Keratinocyte (primary cell): ENCODE results near the gene VPS35L. TPM values are rescaled to one million over a fixed set of nuclear protein-coding genes. Genes with fewer than 3 reads are reported as not detected.

Experiments
- DNase-seq: peaks from one replicate; pipeline ENCODE4 v3.0.0-alpha.2; 2011; ENCODE audit warnings: low read depth, missing footprints, low spot score
- FAIRE-seq: peaks from 2 replicates; lab custom pipeline; 2011; peaks lifted over from hg19 to GRCh38; lab: Jason Lieb, UNC
- H2AFZ ChIP-seq: 2 replicates; pipeline ENCODE4 v1.6.0; 2012; ENCODE audit warnings: low read length, control low read depth, inconsistent platforms; ENCODE audit not compliant: control insufficient read depth
- H3K27ac ChIP-seq: 2 replicates; pipeline ENCODE4 v1.5.1; 2011; ENCODE audit warnings: low read length; ENCODE audit not compliant: control insufficient read depth, insufficient read depth
- H3K27me3 ChIP-seq: 3 replicates; pipeline ENCODE4 v1.6.0; 2011; ENCODE audit warnings: low read length; ENCODE audit not compliant: control insufficient read depth, insufficient read depth; ENCODE audit errors: extremely low read depth
- H3K36me3 ChIP-seq, 2 experiments: 2 replicates in 1 of 2; 3 replicates in 1 of 2; pipeline ENCODE4 v1.5.1; 2011; ENCODE audit warnings: low read length in 2 of 2, mild to moderate bottlenecking in 1 of 2; ENCODE audit not compliant: control insufficient read depth in 2 of 2, insufficient read depth in 2 of 2; ENCODE audit errors: extremely low read depth in 1 of 2
- H3K4me1 ChIP-seq: 3 replicates; pipeline ENCODE4 v1.5.1; 2011; ENCODE audit warnings: low read length; ENCODE audit not compliant: control insufficient read depth, insufficient read depth; ENCODE audit errors: extremely low read depth
- H3K4me2 ChIP-seq: 3 replicates; pipeline ENCODE4 v1.6.0; 2011; ENCODE audit warnings: low read depth, low read length; ENCODE audit not compliant: control insufficient read depth, insufficient read depth; ENCODE audit errors: extremely low read depth
- H3K4me3 ChIP-seq, 3 experiments: fragments of 200-600 bp in 1 of 3; sonication (generic) in 1 of 3; 2 replicates in 2 of 3; 3 replicates in 1 of 3; pipeline ENCODE4 v1.5.1; 2011 to 2016; ENCODE audit warnings: low read length in 3 of 3, mild to moderate bottlenecking in 3 of 3, control low read depth in 2 of 3, inconsistent platforms in 1 of 3, low read depth in 1 of 3, mixed read lengths in 1 of 3, mixed run types in 1 of 3, moderate library complexity in 1 of 3; ENCODE audit not compliant: control insufficient read depth in 2 of 3, insufficient read depth in 2 of 3; ENCODE audit errors: extremely low read depth in 1 of 3
- H3K79me2 ChIP-seq: 2 replicates; pipeline ENCODE4 v1.6.0; 2012; ENCODE audit warnings: low read length; ENCODE audit not compliant: control insufficient read depth, insufficient read depth
- H3K9ac ChIP-seq: 3 replicates; pipeline ENCODE4 v1.6.0; 2011; ENCODE audit warnings: low read length; ENCODE audit not compliant: control insufficient read depth, insufficient read depth; ENCODE audit errors: extremely low read depth
- H3K9me1 ChIP-seq: 3 replicates; pipeline ENCODE4 v1.6.0; 2011; ENCODE audit warnings: low read length; ENCODE audit not compliant: control insufficient read depth, insufficient read depth; ENCODE audit errors: extremely low read depth
- H3K9me3 ChIP-seq: 2 replicates; pipeline ENCODE4 v1.5.1; 2012; ENCODE audit warnings: low read depth, low read length; ENCODE audit not compliant: control insufficient read depth
- H4K20me1 ChIP-seq: 3 replicates; pipeline ENCODE4 v1.6.0; 2011; ENCODE audit warnings: low read length; ENCODE audit not compliant: control insufficient read depth, insufficient read depth; ENCODE audit errors: extremely low read depth
- EZH2 ChIP-seq: IDR thresholded peaks from one replicate; pipeline ENCODE4 v1.6.1; 2012; ENCODE audit warnings: inconsistent platforms, mild to moderate bottlenecking, low read length, moderate library complexity
- dilution Hi-C: fragments of 300-500 bp; cut with MboI; formaldehyde crosslinking; loops from one replicate; pipeline ENCODE4 v1.7.0; 2020; ENCODE audit warnings: low sequenced_read_pairs; ENCODE audit not compliant: extremely low pct_ligation_motif_present
- polyA plus RNA-seq, 5 experiments: library from polyadenylated mRNA; depleted of rRNA in 3 of 5; stranded (reverse) in 3 of 5; stranded (forward) in 1 of 5; unstranded in 1 of 5; fragments of >200 nt; gene quantifications; 1 replicate in 1 of 5; 2 replicates in 3 of 5; 3 replicates in 1 of 5; pipeline versions ENCODE4 v1.2.1 to v1.2.3, GENCODE V29; 2011 to 2012; ENCODE audit warnings: missing spikeins in 2 of 5, low read depth in 1 of 5, low replicate concordance in 1 of 5
- TF ChIP-seq, protein P1 (sequence below), 3 experiments: IDR thresholded peaks in 1 of 3; conservative IDR thresholded peaks in 1 of 3; optimal IDR thresholded peaks in 1 of 3; 2 replicates in 2 of 3; 3 replicates in 1 of 3; pipeline versions ENCODE3 to v1.5.1; 2011; ENCODE audit warnings: low read length in 3 of 3, mild to moderate bottlenecking in 3 of 3, moderate library complexity in 2 of 3, control low read depth in 1 of 3, inconsistent platforms in 1 of 3; ENCODE audit not compliant: insufficient read depth in 2 of 3; ENCODE audit errors: extremely low read depth in 1 of 3

Gene VPS35L
- polyA plus RNA-seq, 1 donor (not counting 4 experiments of a cell fraction or from before 2014, with no cell fraction given) = 22.1 TPM

DNA sequence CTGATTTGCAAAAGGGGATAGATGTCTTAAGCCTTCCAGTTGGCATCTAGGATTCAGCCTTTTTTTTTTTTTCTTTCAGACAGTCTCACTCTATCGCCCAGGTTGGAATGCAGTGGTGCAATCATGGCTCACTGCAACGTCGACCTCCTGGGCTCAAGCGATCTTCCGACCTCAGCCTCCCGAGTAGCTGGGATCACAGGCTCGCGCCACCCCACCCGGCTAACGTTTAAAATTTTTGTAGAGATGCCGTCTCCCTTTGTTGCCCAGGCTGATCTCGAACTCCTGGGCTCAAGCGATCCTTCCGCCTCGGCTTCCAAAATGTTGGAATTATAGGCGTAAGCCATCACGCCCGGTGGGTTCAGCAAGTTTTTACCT is 32.3 kb upstream of the VPS35L start:
- Histone ChIP-seq H3K9me1 (no peaks in the 10 kb centered on the region), H3K4me3 (no peak overlapping the region), H3K36me3 (peaks cover 1 to 4% of the 10 kb centered on the region in 2 experiments), H4K20me1 (no peaks in the 10 kb centered on the region), H3K9ac (no peak overlapping the region), H3K9me3 (no peaks in the 10 kb centered on the region), H3K27ac (no peak overlapping the region), H3K4me1 (peaks cover 28% of the 10 kb centered on the region), H2AFZ (no peak overlapping the region), H3K27me3 (no peaks in the 10 kb centered on the region), H3K4me2 (no peak overlapping the region), H3K79me2 (peaks cover 49% of the 10 kb centered on the region)
- dilution Hi-C loops = loop anchor here (25.0 kb wide), 1 partner anchor 111 kb away; the partner anchor contains the start of gene TMC5
- FAIRE-seq = no peak
- no peak for TF ChIP-seq EZH2
- TF ChIP-seq, protein P1, sequence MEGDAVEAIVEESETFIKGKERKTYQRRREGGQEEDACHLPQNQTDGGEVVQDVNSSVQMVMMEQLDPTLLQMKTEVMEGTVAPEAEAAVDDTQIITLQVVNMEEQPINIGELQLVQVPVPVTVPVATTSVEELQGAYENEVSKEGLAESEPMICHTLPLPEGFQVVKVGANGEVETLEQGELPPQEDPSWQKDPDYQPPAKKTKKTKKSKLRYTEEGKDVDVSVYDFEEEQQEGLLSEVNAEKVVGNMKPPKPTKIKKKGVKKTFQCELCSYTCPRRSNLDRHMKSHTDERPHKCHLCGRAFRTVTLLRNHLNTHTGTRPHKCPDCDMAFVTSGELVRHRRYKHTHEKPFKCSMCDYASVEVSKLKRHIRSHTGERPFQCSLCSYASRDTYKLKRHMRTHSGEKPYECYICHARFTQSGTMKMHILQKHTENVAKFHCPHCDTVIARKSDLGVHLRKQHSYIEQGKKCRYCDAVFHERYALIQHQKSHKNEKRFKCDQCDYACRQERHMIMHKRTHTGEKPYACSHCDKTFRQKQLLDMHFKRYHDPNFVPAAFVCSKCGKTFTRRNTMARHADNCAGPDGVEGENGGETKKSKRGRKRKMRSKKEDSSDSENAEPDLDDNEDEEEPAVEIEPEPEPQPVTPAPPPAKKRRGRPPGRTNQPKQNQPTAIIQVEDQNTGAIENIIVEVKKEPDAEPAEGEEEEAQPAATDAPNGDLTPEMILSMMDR (optimal IDR thresholded peaks at IDR 0.05 in 1 of 3, IDR thresholded peaks at IDR 0.05 in 1 of 3, conservative IDR thresholded peaks at IDR 0.05 in 1 of 3; ENCODE audit: extremely low read depth in 1 of 3, insufficient read depth in 2 of 3, low read length in 3 of 3) = no peak
- DNase-seq = no peak

DNA sequence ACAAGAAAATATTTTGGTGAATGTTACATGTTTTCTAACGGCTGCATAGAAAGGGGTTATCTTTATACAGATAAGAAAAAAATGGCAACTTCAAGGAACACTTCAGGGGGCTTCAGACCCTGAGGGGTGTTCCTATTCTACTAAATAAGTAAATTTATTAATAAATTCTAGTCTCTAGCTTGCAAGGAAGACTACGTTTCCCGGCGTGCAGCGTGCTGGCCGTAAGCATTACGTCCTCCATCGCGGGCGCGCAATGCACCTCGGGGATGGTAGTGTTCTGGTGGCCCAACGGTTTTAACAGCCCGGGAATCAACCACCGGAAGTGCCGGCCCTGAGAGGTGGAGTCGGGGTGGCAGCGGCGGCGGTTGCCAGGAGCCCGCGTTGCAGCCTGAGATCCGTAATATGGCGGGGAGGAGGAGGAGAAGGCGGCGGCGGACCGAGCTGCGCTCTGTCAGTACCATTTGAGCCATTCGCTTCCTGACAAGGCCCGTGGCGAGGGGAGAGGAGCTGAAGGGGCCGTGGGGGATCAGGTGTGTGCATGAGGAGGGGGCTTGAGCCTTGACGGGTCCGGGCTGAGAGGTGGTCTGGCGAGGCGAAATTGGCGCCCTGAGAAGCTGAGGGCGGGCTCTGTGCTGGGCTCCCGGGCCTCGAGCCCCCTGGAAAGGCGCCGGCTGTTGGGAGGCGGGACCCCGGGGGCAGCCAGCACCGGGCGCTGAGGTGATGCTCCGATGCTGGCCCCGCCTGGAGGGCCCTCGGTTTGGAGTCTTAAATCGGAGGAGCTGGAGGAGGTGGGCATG is 31.7 kb upstream of the VPS35L start, which contains the start of gene CCP110:
Gene CCP110, plus strand, starts transcription at position 384 of the 797 bp plus-strand sequence. CDS start 3,940 bp downstream, outside the sequence.
- dilution Hi-C loops = loop anchor here (25.0 kb wide), 1 partner anchor 111 kb away; the partner anchor contains the start of gene TMC5
- Histone ChIP-seq H2AFZ (peak within 1 kb of the TSS; percentile 98), H3K27ac (peak within 1 kb of the TSS; percentile 50), H3K9me3 (no peaks in the 10 kb centered on the region), H3K9ac (peak within 1 kb of the TSS; percentile 83), H3K4me2 (peak within 1 kb of the TSS; percentile 86), H3K9me1 (no peaks in the 10 kb centered on the region), H3K36me3 (peaks cover 1 to 8% of the 10 kb centered on the region in 2 experiments), H4K20me1 (no peaks in the 10 kb centered on the region), H3K4me3 (peak within 1 kb of the TSS; percentile 70 to 90 (median 85)), H3K27me3 (no peaks in the 10 kb centered on the region), H3K4me1 (peaks cover 28% of the 10 kb centered on the region), H3K79me2 (peaks cover 45% of the 10 kb centered on the region)
- peak; percentile 32 for DNase-seq
- TF ChIP-seq, protein P1 (optimal IDR thresholded peaks at IDR 0.05 in 1 of 3, IDR thresholded peaks at IDR 0.05 in 1 of 3, conservative IDR thresholded peaks at IDR 0.05 in 1 of 3; ENCODE audit: extremely low read depth in 1 of 3, insufficient read depth in 2 of 3, low read length in 3 of 3) = no peak
- TF ChIP-seq EZH2 = no peak
- FAIRE-seq = peak; percentile 62
